ENCODE data around the gene KRTAP9-7.
A peak's percentile ranks its signal among the peaks of the same experiment; 100 is the strongest.

Gene KRTAP9-7

DNA sequence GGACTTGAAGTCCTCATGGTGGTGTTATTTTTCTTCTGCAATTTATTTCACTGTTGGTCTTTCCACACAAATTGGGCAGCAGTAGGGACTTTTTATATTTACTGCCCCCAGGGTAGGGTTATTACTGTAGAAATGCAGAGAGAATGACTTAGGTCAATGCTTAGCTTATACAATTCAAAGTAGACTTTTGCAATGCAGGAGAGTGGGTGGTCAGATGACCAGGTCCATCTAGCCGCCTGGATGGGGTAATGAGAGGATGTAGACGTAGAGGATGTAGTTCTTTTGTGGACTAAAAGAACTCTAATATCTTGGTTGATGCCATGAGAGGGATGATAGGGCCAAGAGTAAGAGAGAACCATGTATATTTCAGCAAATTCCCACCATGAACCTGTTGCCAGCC is 42.7 kb downstream of the KRTAP9-7 start:
- H3K4me3 ChIP-seq (ENCODE audit: low read depth, low read length): no peak overlapping the region
- TF ChIP-seq, protein P1, sequence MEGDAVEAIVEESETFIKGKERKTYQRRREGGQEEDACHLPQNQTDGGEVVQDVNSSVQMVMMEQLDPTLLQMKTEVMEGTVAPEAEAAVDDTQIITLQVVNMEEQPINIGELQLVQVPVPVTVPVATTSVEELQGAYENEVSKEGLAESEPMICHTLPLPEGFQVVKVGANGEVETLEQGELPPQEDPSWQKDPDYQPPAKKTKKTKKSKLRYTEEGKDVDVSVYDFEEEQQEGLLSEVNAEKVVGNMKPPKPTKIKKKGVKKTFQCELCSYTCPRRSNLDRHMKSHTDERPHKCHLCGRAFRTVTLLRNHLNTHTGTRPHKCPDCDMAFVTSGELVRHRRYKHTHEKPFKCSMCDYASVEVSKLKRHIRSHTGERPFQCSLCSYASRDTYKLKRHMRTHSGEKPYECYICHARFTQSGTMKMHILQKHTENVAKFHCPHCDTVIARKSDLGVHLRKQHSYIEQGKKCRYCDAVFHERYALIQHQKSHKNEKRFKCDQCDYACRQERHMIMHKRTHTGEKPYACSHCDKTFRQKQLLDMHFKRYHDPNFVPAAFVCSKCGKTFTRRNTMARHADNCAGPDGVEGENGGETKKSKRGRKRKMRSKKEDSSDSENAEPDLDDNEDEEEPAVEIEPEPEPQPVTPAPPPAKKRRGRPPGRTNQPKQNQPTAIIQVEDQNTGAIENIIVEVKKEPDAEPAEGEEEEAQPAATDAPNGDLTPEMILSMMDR (IDR thresholded peaks at IDR 0.05; ENCODE audit: low read depth, low read length): no peak

DNA sequence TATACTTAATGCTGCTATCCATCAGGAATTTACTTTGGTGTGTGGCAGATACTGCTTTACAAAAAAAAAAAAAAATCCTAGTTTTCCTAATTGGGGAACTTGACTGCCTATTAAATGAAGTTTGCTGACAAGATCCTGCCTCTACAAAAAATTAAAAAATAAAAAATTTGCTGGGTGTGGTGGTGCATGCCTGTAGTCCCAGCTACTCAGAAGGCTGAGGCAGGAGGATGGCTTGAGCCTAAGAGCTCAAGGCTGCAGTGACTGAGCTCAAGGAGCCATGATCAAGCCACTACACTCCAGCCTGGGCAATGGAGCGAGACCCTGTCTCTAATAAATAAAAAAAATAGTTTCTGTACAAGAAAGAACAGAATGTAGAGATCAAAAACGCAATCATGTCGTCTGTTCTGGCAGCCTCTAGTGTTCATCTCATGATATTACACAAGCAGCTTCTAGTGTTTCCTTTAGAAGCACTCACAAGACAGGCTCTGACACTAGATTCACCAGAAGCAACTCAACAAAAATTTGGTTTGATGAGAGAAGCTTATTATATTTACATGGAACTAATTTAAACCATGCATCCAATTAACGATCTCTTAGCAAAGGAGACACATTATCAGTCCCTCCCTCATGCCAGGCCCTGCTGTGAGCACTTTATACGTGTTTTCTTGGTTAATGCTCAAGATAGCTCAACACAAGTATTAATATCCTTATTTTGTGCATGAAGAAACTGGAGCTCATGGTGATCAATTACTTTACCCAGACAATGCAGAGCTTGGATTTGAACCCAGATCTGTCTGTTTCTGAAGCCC is 46.8 kb downstream of the KRTAP9-7 start:
- TF ChIP-seq, protein P1 (IDR thresholded peaks at IDR 0.05; ENCODE audit: low read depth, low read length): peak; percentile 89

DNA sequence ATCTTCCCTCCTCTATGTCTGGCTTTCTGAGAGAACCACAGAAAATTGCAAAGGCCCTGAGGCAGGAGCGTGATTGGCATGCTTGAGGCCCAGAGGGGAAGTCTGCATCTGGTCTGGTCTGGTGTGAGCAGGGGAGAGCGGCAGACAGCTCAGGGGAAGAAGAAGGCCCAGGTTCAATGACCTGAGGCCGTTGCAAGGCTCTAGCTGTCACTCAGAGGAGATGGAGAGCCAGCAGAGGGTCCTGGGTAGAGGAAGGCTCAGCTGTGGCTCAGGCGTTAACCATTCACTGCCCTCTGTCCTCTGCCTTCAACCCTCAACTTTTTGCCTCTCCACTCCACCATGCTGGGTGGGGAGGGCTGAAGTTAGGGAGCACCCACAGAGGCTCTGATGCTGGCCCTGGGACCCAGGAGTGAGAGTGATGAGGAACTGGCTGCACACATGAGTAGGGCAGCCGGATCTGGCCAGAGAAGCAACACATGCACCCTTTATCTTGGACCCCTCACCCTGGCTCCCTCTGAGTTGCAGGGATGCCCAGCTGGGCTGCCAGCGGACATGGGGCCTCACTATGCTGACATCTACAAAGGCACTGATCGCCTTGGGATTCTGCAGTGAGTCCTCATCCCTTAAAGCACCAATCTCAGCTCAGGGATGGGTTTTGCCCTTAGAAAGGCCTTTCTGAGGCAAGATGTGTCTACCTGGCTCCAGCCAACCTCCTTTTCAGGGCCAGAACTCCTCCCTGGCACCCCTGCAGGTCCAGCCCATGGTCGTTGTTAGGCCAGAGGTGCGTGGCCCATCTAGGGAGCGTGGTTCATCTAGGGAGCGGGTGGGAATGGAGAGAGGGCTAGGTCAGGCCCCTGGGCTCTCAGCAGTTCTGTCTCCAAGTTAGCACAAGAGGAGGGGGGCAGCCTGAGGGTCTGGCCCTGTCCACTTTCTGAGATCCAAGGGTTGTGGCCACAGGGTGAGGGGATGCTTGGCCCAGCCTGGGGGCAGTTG is 47.7 kb downstream of the KRTAP9-7 start:
- TF ChIP-seq, protein P1 (IDR thresholded peaks at IDR 0.05; ENCODE audit: low read depth, low read length): no peak

More for the DNA sequence above, 46.8 kb downstream of the KRTAP9-7 start:
- no peak overlapping the region for H3K4me3 ChIP-seq (ENCODE audit: low read depth, low read length)

DNA sequence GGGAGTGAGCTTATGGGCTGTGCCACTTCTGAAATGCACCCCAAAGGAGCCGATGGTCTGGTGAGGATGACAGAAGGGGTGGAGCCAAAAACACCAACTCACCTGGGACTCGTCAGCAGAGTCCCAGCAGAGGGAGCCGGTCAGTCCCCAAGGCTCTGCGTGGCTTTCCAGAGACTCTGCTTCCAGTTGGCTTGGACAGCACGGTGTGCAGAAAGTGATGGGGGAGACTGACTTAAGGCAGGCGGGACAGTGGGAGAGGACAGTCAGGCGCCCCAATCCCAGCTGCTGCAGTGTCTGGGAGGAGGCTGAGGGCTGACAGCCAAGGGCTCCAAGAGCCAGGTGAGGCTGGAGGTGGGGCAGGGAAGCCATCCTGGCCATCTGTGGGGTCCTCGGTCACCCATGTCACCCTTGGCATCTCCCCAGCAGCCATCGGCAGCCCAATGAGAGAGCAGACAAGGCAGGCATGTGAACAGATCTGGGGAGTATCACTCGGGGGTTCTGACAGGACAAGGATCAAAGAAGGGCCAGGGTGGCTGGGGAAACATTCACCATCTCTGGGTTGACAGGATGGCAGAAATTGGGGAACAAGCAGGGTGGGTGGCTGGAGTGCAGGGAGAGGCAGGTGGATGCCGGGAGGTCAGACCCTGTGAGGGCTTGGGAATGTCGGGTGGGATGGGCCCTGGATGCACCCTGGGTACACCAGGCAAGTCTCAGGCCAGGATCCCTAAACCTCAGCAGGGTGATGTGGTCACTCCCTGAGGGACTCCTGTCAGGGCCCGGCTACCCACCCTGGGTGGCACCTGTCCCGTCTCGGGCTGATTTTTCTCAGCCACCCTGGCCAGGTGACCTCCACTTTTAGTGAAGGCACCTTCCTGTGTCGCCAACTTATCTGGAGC is 48.9 kb downstream of the KRTAP9-7 start:
- no peak overlapping the region for H3K4me3 ChIP-seq (ENCODE audit: low read depth, low read length)
- TF ChIP-seq, protein P1 (IDR thresholded peaks at IDR 0.05; ENCODE audit: low read depth, low read length): no peak

More for the DNA sequence above, 47.7 kb downstream of the KRTAP9-7 start:
- H3K4me3 ChIP-seq (ENCODE audit: low read depth, low read length): no peak overlapping the region

DNA sequence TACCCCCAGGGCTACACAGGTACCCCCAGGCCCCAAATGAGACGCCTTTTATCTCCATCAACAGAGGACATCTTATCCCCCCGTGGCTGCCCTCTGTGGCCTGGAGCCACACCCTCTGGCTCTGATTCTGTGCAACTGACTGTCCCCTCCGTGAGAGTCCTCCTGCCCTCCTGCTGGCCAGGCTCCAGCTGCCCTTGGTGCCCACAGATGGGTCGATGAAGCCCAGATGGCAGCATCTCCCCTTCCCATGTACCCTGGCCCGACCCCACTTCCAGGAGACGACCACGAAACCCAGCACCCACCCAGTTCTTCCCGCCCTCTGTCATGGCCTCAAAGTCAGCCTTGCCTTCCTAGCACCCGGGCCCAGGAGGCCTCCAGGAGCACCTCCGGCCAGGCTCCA is 49.6 kb downstream of the KRTAP9-7 start:
- TF ChIP-seq, protein P1 (IDR thresholded peaks at IDR 0.05; ENCODE audit: low read depth, low read length): no peak
- no peak overlapping the region for H3K4me3 ChIP-seq (ENCODE audit: low read depth, low read length)

DNA sequence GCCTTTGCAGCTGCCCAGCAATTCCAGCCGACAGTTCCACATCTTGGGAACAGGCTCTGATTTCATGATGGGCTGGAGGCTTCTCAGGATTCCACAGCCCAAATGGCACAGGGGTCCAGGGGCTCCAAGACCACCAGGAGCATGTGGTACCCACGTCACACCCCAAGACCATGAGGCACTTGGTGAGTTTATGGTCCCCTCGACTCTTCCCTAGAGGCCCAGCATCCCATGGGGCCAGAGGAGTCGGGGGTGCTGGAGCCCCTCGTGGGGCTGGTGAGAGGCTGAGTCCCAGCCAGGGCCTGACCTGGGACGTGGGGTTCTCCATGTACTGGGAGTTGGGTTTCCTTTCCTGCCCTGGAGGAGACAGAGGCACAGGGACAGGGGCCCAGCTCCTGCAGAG is 50.1 kb downstream of the KRTAP9-7 start:
- H3K4me3 ChIP-seq (ENCODE audit: low read depth, low read length): no peak overlapping the region
- TF ChIP-seq, protein P1 (IDR thresholded peaks at IDR 0.05; ENCODE audit: low read depth, low read length): no peak

Data from WI38 (cell line).